Stomach (tissue), 9 donors: ENCODE results near the gene SIGLEC14. TPM values are rescaled to one million over a fixed set of nuclear protein-coding genes. Genes with fewer than 3 reads are reported as not detected.
"Not testable (repeated sequence)": the region's sequence is repeated elsewhere in the genome, so short reads cannot be mapped to it uniquely, and the experiment has no call there.

ENCODE experiments used
- DNase-seq, 2 donors: peaks; one replicate each; pipeline versions ENCODE4 v3.0.0 to v3.0.0-alpha.2; 2013 to 2019
- H3K27ac ChIP-seq, 5 donors: fragments of 200-600 bp in 4 of 5; sonication (generic) in 4 of 5; one replicate each; pipeline ENCODE4 v1.5.1; 2013 to 2019; ENCODE audit warnings: mild to moderate bottlenecking in 1 of 5, moderate library complexity in 1 of 5
- H3K27me3 ChIP-seq, 3 donors: fragments of 200-600 bp; sonication (generic); one replicate each; pipeline ENCODE4 v1.5.1; 2017 to 2019; ENCODE audit warnings: mixed run types in 1 of 3
- H3K36me3 ChIP-seq, 4 donors: fragments of 200-600 bp; sonication (generic); 1 replicate in 3 of 4; 2 replicates in 1 of 4; pipeline ENCODE4 v1.5.1; 2016 to 2019
- H3K4me1 ChIP-seq, 4 donors: fragments of 200-600 bp; sonication (generic); one replicate each; pipeline ENCODE4 v1.5.1; 2016 to 2019
- H3K4me3 ChIP-seq, 4 donors: fragments of 200-600 bp; sonication (generic) in 3 of 4; one replicate each; pipeline ENCODE4 v1.5.1; 2016 to 2019; ENCODE audit warnings: mild to moderate bottlenecking in 1 of 4
- H3K9me3 ChIP-seq, 4 donors: fragments of 200-600 bp; sonication (generic); one replicate each; pipeline ENCODE4 v1.5.1; 2016 to 2019
- CTCF ChIP-seq, 7 experiments: fragments of 450-650 bp in 4 of 7; fragments of 200-600 bp in 3 of 7; sonication (generic) in 3 of 7; IDR thresholded peaks; one replicate each; pipeline ENCODE4 v1.5.1; 2016 to 2019; ENCODE audit warnings: antibody characterized with exemption in 7 of 7, control low read depth in 2 of 7, mild to moderate bottlenecking in 1 of 7
- EP300 ChIP-seq: sonication (generic); formaldehyde crosslinking; IDR thresholded peaks from one replicate; pipeline ENCODE4 v1.6.1; 2017; ENCODE audit warnings: antibody characterized with exemption
- POLR2A ChIP-seq, 4 donors: fragments of 450-650 bp; IDR thresholded peaks; one replicate each; pipeline ENCODE4 v1.6.1; 2016; ENCODE audit warnings: antibody characterized with exemption in 4 of 4, control low read depth in 2 of 4, mild to moderate bottlenecking in 1 of 4, moderate library complexity in 1 of 4
- POLR2AphosphoS5 ChIP-seq, 3 donors: sonication (generic); formaldehyde crosslinking; IDR thresholded peaks; one replicate each; pipeline ENCODE4 v1.6.1; 2016; ENCODE audit warnings: antibody characterized with exemption in 3 of 3
- WGBS, 5 donors: extraction: QIAGEN DNeasy Blood & Tissue Kit in 3 of 5; methylation state at CpG; one replicate each; pipeline versions ENCODE4 v1.1.5 to v1.1.7; 2013 to 2018; 5-methylcytosine and 5-hydroxymethylcytosine counted together
- intact Hi-C: fragments of 100-400 bp; cut with DNase I; formaldehyde crosslinking; loops from one replicate; pipeline ENCODE4 v1.15.1; 2023; ENCODE audit warnings: low total_unique reads
- polyA plus RNA-seq, 3 donors: library from polyadenylated mRNA; stranded (reverse); fragments of 200-250 nt; gene quantifications; one replicate each; pipeline ENCODE4 v1.2.3, GENCODE V29; 2013
- total RNA-seq, 5 donors: library from RNA; depleted of rRNA; stranded (reverse); fragments of >200 nt; gene quantifications; one replicate each; pipeline versions ENCODE4 v1.1.0 to v1.2.3, GENCODE V29; 2014 to 2016
- donor health status: healthy with polysubstance abuse.
- donor health status: Bipolar disorder and iron deficiency.
- donor health status: healthy.

The SIGLEC14 gene
- total and polyA plus RNA-seq, 8 donors, result 0.55 to 5.4 (median 2.0) TPM; not detected in 3

- Histone ChIP-seq H3K4me1 (no peaks in the 10 kb centered on the region), H3K4me3 (no peak overlapping the region), H3K9me3 (peaks cover 0 to 12% (median 0%) of the 10 kb centered on the region in 4 donors), H3K27ac (no peak overlapping the region), H3K36me3 (no peaks in the 10 kb centered on the region), H3K27me3 (peaks cover 0 to 35% (median 0%) of the 10 kb centered on the region in 3 donors)
- TF ChIP-seq CTCF (IDR thresholded peaks at IDR 0.05) (peak in 1 of 7 experiments; percentile 28), POLR2AphosphoS5 (IDR thresholded peaks at IDR 0.05) (no peak)
- whole genome bisulfite sequencing, 5 donors, result 6 to 19% (median 17%) methylated on average over 5 of the region's 5 CpGs
- no peak for DNase-seq
- intact Hi-C loops, result no loop called here
Observed at GRCh38 chr19:51637362-51637978, 9.2 kb downstream of the SIGLEC14 start.

- no peak for DNase-seq
- 67 to 80% (median 72%) methylated on average over 5 of the region's 5 CpGs for WGBS, 5 donors
- intact Hi-C loops, result no loop called here
- no peak for TF ChIP-seq POLR2AphosphoS5 (IDR thresholded peaks at IDR 0.05)
- no peak for TF ChIP-seq EP300
- TF ChIP-seq CTCF (IDR thresholded peaks at IDR 0.05), result no peak
- TF ChIP-seq POLR2A (IDR thresholded peaks at IDR 0.05), result no peak
- Histone ChIP-seq H3K4me1 (no peaks in the 10 kb centered on the region), H3K36me3 (no peaks in the 10 kb centered on the region), H3K27ac (no peak overlapping the region), H3K27me3 (peaks cover 0 to 35% (median 5%) of the 10 kb centered on the region in 3 donors), H3K4me3 (no peak overlapping the region), H3K9me3 (peaks cover 0 to 11% (median 0%) of the 10 kb centered on the region in 4 donors)
Observed at GRCh38 chr19:51632126-51632525, 14.5 kb downstream of the SIGLEC14 start.

- intact Hi-C loops, result not testable (repeated sequence)
- 51 to 67% (median 55%) methylated on average over 4 to 10 of the region's 13 CpGs for WGBS, 5 donors
Observed at GRCh38 chr19:51630315-51630714, 16.3 kb downstream of the SIGLEC14 start, which contains the start of gene SIGLEC5. Gene SIGLEC5, minus strand, starts transcription at chr19:51630401. Its CDS starts 66 bp downstream, at chr19:51630335.

GRCh38 chr19:51628153-51628939 lies 18.3 kb downstream of the SIGLEC14 start:
- WGBS, 5 donors, result 82 to 85% (median 82%) methylated on average over 14 of the region's 14 CpGs
- no peak for DNase-seq
- no peaks in the 10 kb centered on the region for H3K36me3 ChIP-seq
- H3K4me3 ChIP-seq, result peak overlapping the region in 1 of 4 donors; percentile 27
- no peaks in the 10 kb centered on the region for H3K4me1 ChIP-seq
- H3K9me3 ChIP-seq, result no peaks in the 10 kb centered on the region
- peaks cover 0 to 47% (median 5%) of the 10 kb centered on the region in 3 donors for H3K27me3 ChIP-seq
- TF ChIP-seq POLR2A (IDR thresholded peaks at IDR 0.05) (no peak), POLR2AphosphoS5 (IDR thresholded peaks at IDR 0.05) (no peak), CTCF (IDR thresholded peaks at IDR 0.05) (no peak), EP300 (no peak)
- intact Hi-C loops, result no loop called here
- H3K27ac ChIP-seq, result no peak overlapping the region

More at GRCh38 chr19:51630315-51630714, 16.3 kb downstream of the SIGLEC14 start, which contains the start of gene SIGLEC5:
- not testable (repeated sequence) for H3K27ac ChIP-seq, H3K9me3 ChIP-seq, DNase-seq, H3K36me3 ChIP-seq, H3K4me1 ChIP-seq
- H3K27me3 ChIP-seq, result peaks cover 0 to 35% (median 5%) of the 10 kb centered on the region in 3 donors
- peak within 1 kb of the TSS in 1 of 4 donors; percentile 27 for H3K4me3 ChIP-seq
